Endothelial cell of umbilical vein (primary cell): ENCODE results near the gene VMP1.

ENCODE experiments used
- CTCF ChIP-seq, 2 donors: IDR thresholded peaks; 1 replicate in 1 of 2; 2 replicates in 1 of 2; pipeline ENCODE4 v1.5.1; 2011; ENCODE audit warnings: low read length in 2 of 2, mild to moderate bottlenecking in 2 of 2, moderate library complexity in 2 of 2, control low read depth in 1 of 2, inconsistent platforms in 1 of 2, low read depth in 1 of 2; ENCODE audit not compliant: insufficient read depth in 1 of 2; ENCODE audit errors: extremely low read depth in 1 of 2
- EZH2 ChIP-seq: IDR thresholded peaks from 2 replicates; pipeline ENCODE4 v1.6.1; 2012; ENCODE audit warnings: borderline replicate concordance, low read depth, mild to moderate bottlenecking, moderate library complexity, low read length, inconsistent platforms; ENCODE audit not compliant: severe bottlenecking
- FOS ChIP-seq: IDR thresholded peaks from 2 replicates; pipeline ENCODE4 v1.6.1; 2011; ENCODE audit warnings: mild to moderate bottlenecking, low read length, moderate library complexity, borderline replicate concordance; ENCODE audit not compliant: insufficient read depth
- MAX ChIP-seq: IDR thresholded peaks from 2 replicates; pipeline ENCODE4 v1.6.1; 2011; ENCODE audit not compliant: insufficient read depth, insufficient read length
- POLR2A ChIP-seq: IDR thresholded peaks from 2 replicates; pipeline ENCODE4 v1.6.1; 2012; ENCODE audit warnings: low read depth, mild to moderate bottlenecking, control low read depth, low read length

DNA sequence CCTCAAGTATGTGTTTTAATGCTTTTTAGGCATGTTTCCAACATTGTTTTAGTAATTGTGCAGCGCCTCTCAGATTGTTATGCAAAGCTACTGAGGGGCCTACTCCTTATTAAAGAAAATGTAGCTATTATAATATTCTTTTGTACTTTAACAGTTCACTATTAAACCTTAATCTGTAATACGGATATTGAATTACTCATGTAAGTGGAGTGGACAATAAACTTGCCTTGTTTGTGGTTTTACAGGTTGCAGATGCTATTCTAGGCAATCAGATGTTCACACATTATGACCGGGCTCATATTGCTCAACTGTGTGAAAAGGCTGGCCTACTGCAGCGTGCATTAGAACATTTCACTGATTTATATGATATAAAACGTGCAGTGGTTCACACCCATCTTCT lies 41.2 kb upstream of the VMP1 start:
- TF ChIP-seq POLR2A (no peak), MAX (no peak), FOS (no peak), EZH2 (no peak), CTCF (IDR thresholded peaks at IDR 0.05; ENCODE audit: extremely low read depth in 1 of 2, insufficient read depth in 1 of 2, low read depth in 1 of 2, low read length in 2 of 2) (no peak)
